Measurements from ENCODE around the gene DCAF12. TPM values are rescaled to one million over a fixed set of nuclear protein-coding genes. Genes with fewer than 3 reads are reported as not detected.

Gene DCAF12
- polyA plus RNA-seq (2012; rRNA removed), result 20.8 and 25.7 TPM in 2 replicates
- polyA plus RNA-seq (2012; cell fraction: cytosol; rRNA removed), result 18.5 and 24.9 TPM in 2 replicates
- polyA plus RNA-seq (2012; cell fraction: nucleus; rRNA removed), result 8.1 and 19.7 TPM in 2 replicates

DNA sequence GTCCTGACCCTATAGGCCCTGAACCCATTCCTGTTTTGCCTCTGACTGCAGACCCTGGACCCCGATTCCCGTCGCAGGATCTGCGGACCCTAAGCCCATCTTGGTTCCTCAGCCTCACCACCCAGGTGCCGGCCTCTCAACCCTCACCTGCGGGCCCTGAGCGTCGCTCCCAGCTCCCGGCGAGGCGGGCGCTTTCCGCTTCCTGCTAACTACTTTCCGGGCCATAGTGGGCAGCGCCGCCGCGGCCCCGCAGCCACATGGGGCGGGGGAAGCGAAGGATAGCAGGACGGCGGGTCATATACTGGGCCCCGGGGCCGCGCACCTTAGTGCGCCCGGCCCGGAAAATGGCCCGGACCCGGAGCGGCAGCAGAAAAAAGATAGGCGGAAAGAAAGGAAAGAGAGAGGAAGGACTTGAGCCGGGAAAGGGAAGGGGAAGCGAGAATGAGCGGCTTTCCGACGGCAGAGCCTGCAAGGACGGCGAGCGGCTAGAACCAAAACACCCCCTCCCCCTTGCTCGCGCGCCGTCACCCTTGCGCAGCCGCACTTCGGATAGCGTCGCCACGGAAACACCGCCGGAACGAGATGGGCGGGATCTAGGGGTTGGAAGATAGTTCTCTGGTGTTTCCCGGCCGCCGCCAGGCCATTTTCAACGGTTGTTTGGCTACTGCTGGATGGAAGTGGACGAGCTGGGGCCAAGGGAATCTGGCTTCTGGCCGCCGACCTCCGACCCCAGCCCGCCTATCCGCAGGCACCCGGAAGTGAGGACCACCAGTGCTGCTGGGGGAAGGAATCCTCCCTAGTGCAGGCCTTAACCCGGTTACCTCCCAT is at the start of gene DCAF12:
Gene DCAF12, minus strand, starts transcription at position 492 of the 828 bp plus-strand sequence. Its CDS starts 267 bp downstream, at position 225.
- H3K4me1 ChIP-seq (ENCODE audit: control insufficient read depth in 1 of 2, insufficient read depth in 2 of 2, low read depth in 1 of 2, low read length in 1 of 2), result peaks cover 7 to 23% of the 10 kb centered on the region in 2 experiments; a peak in 3 of 4 replicates
- peak; percentile 97 for DNase-seq
- H3K36me3 ChIP-seq (replicated peaks in 1 of 2; ENCODE audit: control insufficient read depth in 1 of 2, insufficient read depth in 2 of 2, low read length in 1 of 2), result peaks cover 22 to 23% of the 10 kb centered on the region in 2 experiments
- H3F3A ChIP-seq (replicated peaks; ENCODE audit: insufficient read depth), result no peaks in the 10 kb centered on the region
- H3K4me3 ChIP-seq (ENCODE audit: low read depth in 2 of 2, low read length in 1 of 2), result peak within 1 kb of the TSS; percentile 93 to 94
- peak within 1 kb of the TSS; percentile 93 for H3K9ac ChIP-seq
- peak within 1 kb of the TSS; percentile 85 to 94 for H3K27ac ChIP-seq (ENCODE audit: low read depth in 2 of 2, low read length in 1 of 2)
- H3K27me3 ChIP-seq (ENCODE audit: insufficient read depth), result no peaks in the 10 kb centered on the region
- H3K9me2 ChIP-seq, result no peaks in the 10 kb centered on the region
- peak within 1 kb of the TSS; percentile 92 for H3K4me2 ChIP-seq
- H3K79me2 ChIP-seq (ENCODE audit: insufficient read depth), result peaks cover 51% of the 10 kb centered on the region
- no peaks in the 10 kb centered on the region; the same call in 1 of the 2 replicates for H4K20me1 ChIP-seq (ENCODE audit: insufficient read depth)
- WGBS (ENCODE audit: low lambda C conversion rate), result 1% methylated on average over 40 of the region's 67 CpGs
- ChIA-PET POLR2A (no interaction called here), CTCF (interaction anchor here (0.6 to 2.6 kb wide), 5 partner anchors 12 to 713 kb away, joined by 3 to 8 read pairs (median 3); no protein-coding TSS in a partner anchor)
- H2AFZ ChIP-seq (ENCODE audit: low read depth), result peak within 1 kb of the TSS; percentile 84
- H3K9me3 ChIP-seq, result no peaks in the 10 kb centered on the region
- TF ChIP-seq FOXM1 (IDR thresholded peaks at IDR 0.05; ENCODE audit: low read depth) (no peak), RAD21 (IDR thresholded peaks at IDR 0.05; ENCODE audit: low read length) (no peak), NRF1 (IDR thresholded peaks at IDR 0.05; ENCODE audit: low read depth, low read length) (peak; percentile 91), GATA2 (CRISPR knock-in tag; IDR thresholded peaks at IDR 0.05) (no peak), EP300 (IDR thresholded peaks at IDR 0.05; ENCODE audit: borderline replicate concordance in 1 of 2, low read depth in 1 of 2, low read length in 1 of 2) (peak in 1 of 2 experiments; percentile 26; a peak in 1 of 4 replicates), CHD2 (IDR thresholded peaks at IDR 0.05; ENCODE audit: low read length, partially characterized antibody) (peak; percentile 38), TCF12 (IDR thresholded peaks at IDR 0.05) (no peak), TEAD4 (IDR thresholded peaks at IDR 0.05; ENCODE audit: borderline replicate concordance, insufficient read depth) (no peak), JUND (IDR thresholded peaks at IDR 0.05) (no peak), NFIC (IDR thresholded peaks at IDR 0.05; ENCODE audit: borderline replicate concordance) (0 out of 2 replicates have a peak, but pooled peaks have one; percentile 10), EZH2phosphoT487 (IDR thresholded peaks at IDR 0.05; ENCODE audit: borderline replicate concordance, low read depth) (no peak), ELF1 (IDR thresholded peaks at IDR 0.05) (peak; percentile 24), FOXJ3 (CRISPR knock-in tag; IDR thresholded peaks at IDR 0.05) (0 out of 2 replicates have a peak, but pooled peaks have one; percentile 19), SMC3 (IDR thresholded peaks at IDR 0.05; ENCODE audit: low read depth, low read length) (0 out of 2 replicates have a peak, but pooled peaks have one; percentile 10), RFX5 (IDR thresholded peaks at IDR 0.05; ENCODE audit: low read length) (no peak), TAF1 (IDR thresholded peaks at IDR 0.05; ENCODE audit: borderline replicate concordance, low read depth, low read length) (peak; percentile 44; the same call in 1 of the 2 replicates), MXI1 (IDR thresholded peaks at IDR 0.05; ENCODE audit: low read depth, low read length) (peak; percentile 54; the same call in 1 of the 2 replicates)
- TF ChIP-seq, protein P1, sequence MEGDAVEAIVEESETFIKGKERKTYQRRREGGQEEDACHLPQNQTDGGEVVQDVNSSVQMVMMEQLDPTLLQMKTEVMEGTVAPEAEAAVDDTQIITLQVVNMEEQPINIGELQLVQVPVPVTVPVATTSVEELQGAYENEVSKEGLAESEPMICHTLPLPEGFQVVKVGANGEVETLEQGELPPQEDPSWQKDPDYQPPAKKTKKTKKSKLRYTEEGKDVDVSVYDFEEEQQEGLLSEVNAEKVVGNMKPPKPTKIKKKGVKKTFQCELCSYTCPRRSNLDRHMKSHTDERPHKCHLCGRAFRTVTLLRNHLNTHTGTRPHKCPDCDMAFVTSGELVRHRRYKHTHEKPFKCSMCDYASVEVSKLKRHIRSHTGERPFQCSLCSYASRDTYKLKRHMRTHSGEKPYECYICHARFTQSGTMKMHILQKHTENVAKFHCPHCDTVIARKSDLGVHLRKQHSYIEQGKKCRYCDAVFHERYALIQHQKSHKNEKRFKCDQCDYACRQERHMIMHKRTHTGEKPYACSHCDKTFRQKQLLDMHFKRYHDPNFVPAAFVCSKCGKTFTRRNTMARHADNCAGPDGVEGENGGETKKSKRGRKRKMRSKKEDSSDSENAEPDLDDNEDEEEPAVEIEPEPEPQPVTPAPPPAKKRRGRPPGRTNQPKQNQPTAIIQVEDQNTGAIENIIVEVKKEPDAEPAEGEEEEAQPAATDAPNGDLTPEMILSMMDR (IDR thresholded peaks at IDR 0.05), result 0 out of 2 replicates have a peak, but pooled peaks have one; percentile 5
- TF ChIP-seq, protein P2, sequence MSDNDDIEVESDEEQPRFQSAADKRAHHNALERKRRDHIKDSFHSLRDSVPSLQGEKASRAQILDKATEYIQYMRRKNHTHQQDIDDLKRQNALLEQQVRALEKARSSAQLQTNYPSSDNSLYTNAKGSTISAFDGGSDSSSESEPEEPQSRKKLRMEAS (IDR thresholded peaks at IDR 0.05; ENCODE audit: low read depth), result peak; percentile 76
- TF ChIP-seq, protein P3, sequence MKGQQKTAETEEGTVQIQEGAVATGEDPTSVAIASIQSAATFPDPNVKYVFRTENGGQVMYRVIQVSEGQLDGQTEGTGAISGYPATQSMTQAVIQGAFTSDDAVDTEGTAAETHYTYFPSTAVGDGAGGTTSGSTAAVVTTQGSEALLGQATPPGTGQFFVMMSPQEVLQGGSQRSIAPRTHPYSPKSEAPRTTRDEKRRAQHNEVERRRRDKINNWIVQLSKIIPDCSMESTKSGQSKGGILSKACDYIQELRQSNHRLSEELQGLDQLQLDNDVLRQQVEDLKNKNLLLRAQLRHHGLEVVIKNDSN (IDR thresholded peaks at IDR 0.05; ENCODE audit: borderline replicate concordance, low read depth), result no peak
- TF ChIP-seq, protein P4, sequence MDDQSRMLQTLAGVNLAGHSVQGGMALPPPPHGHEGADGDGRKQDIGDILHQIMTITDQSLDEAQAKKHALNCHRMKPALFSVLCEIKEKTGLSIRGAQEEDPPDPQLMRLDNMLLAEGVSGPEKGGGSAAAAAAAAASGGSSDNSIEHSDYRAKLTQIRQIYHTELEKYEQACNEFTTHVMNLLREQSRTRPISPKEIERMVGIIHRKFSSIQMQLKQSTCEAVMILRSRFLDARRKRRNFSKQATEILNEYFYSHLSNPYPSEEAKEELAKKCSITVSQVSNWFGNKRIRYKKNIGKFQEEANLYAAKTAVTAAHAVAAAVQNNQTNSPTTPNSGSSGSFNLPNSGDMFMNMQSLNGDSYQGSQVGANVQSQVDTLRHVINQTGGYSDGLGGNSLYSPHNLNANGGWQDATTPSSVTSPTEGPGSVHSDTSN (IDR thresholded peaks at IDR 0.05), result no peak
- TF ChIP-seq, protein P5, sequence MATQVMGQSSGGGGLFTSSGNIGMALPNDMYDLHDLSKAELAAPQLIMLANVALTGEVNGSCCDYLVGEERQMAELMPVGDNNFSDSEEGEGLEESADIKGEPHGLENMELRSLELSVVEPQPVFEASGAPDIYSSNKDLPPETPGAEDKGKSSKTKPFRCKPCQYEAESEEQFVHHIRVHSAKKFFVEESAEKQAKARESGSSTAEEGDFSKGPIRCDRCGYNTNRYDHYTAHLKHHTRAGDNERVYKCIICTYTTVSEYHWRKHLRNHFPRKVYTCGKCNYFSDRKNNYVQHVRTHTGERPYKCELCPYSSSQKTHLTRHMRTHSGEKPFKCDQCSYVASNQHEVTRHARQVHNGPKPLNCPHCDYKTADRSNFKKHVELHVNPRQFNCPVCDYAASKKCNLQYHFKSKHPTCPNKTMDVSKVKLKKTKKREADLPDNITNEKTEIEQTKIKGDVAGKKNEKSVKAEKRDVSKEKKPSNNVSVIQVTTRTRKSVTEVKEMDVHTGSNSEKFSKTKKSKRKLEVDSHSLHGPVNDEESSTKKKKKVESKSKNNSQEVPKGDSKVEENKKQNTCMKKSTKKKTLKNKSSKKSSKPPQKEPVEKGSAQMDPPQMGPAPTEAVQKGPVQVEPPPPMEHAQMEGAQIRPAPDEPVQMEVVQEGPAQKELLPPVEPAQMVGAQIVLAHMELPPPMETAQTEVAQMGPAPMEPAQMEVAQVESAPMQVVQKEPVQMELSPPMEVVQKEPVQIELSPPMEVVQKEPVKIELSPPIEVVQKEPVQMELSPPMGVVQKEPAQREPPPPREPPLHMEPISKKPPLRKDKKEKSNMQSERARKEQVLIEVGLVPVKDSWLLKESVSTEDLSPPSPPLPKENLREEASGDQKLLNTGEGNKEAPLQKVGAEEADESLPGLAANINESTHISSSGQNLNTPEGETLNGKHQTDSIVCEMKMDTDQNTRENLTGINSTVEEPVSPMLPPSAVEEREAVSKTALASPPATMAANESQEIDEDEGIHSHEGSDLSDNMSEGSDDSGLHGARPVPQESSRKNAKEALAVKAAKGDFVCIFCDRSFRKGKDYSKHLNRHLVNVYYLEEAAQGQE (IDR thresholded peaks at IDR 0.05; ENCODE audit: low read depth, low read length), result 0 out of 2 replicates have a peak, but pooled peaks have one; percentile 10
- TF ChIP-seq, protein P6, sequence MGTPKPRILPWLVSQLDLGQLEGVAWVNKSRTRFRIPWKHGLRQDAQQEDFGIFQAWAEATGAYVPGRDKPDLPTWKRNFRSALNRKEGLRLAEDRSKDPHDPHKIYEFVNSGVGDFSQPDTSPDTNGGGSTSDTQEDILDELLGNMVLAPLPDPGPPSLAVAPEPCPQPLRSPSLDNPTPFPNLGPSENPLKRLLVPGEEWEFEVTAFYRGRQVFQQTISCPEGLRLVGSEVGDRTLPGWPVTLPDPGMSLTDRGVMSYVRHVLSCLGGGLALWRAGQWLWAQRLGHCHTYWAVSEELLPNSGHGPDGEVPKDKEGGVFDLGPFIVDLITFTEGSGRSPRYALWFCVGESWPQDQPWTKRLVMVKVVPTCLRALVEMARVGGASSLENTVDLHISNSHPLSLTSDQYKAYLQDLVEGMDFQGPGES (IDR thresholded peaks at IDR 0.05; ENCODE audit: low read depth, low read length), result no peak

All from SK-N-SH (cell line).